PC-9 (cell line): ENCODE data around the gene STK36. TPM values are rescaled to one million over a fixed set of nuclear protein-coding genes. Genes with fewer than 3 reads are reported as not detected.

Source experiments
- BruUV-seq: library from RNA; stranded (reverse); fragments of 400-500 nt; replicated peaks from 2 replicates; lab custom pipeline; 2021; lab: Mats Ljungman, UMichigan
- CTCF ChIA-PET: fragments of 300-600 bp; sonication (Branson Sonifier 250); formaldehyde crosslinking; loops from one replicate; lab custom pipeline; 2022; ENCODE audit warnings: antibody characterized with exemption; lab: Charles Lee
- POLR2A ChIA-PET: fragments of 300-600 bp; sonication (Branson Sonifier 250); formaldehyde crosslinking; loops from one replicate; lab custom pipeline; 2022; ENCODE audit warnings: antibody characterized with exemption; ENCODE audit not compliant: unreplicated experiment; lab: Charles Lee
- DNase-seq, 2 experiments: peaks; one replicate each; pipeline versions ENCODE4 v3.0.0 to v3.0.0-alpha.2; 2015 to 2022; ENCODE audit warnings: mixed read lengths in 1 of 2
- H2AFZ ChIP-seq: fragments of 200-600 bp; sonication (generic); 2 replicates; pipeline ENCODE4 v1.8.1; 2017; ENCODE audit warnings: antibody characterized with exemption
- H3F3A ChIP-seq: fragments of 200-600 bp; sonication (generic); 2 replicates; pipeline ENCODE4 v1.8.1; 2017; ENCODE audit warnings: antibody characterized with exemption, mild to moderate bottlenecking, low read depth; ENCODE audit not compliant: insufficient read depth
- H3K27ac ChIP-seq: fragments of 200-600 bp; sonication (generic); 2 replicates; pipeline ENCODE4 v1.6.1; 2016; ENCODE audit warnings: mixed run types
- H3K27me3 ChIP-seq: fragments of 200-600 bp; sonication (generic); 2 replicates; pipeline ENCODE4 v1.6.1; 2016; ENCODE audit warnings: low read depth, mixed run types; ENCODE audit not compliant: insufficient read depth
- H3K36me3 ChIP-seq: fragments of 200-600 bp; sonication (generic); 2 replicates; pipeline ENCODE4 v1.6.1; 2016; ENCODE audit warnings: low read depth, mixed run types
- H3K4me1 ChIP-seq: fragments of 200-600 bp; sonication (generic); replicated peaks from 2 replicates; pipeline ENCODE4 v1.6.1; 2016; ENCODE audit warnings: mixed run types; ENCODE audit not compliant: insufficient read depth
- H3K4me2 ChIP-seq: fragments of 200-600 bp; sonication (generic); 2 replicates; pipeline ENCODE4 v1.6.1; 2017; ENCODE audit warnings: mixed run types
- H3K4me3 ChIP-seq: fragments of 200-600 bp; sonication (generic); 2 replicates; pipeline ENCODE4 v1.6.1; 2016; ENCODE audit warnings: mixed run types
- H3K79me2 ChIP-seq: fragments of 200-600 bp; sonication (generic); 2 replicates; pipeline ENCODE4 v1.6.1; 2017; ENCODE audit warnings: low read depth, mixed run types
- H3K9me2 ChIP-seq: fragments of 200-600 bp; sonication (generic); 2 replicates; pipeline ENCODE4 v1.8.1; 2017; ENCODE audit warnings: mild to moderate bottlenecking; ENCODE audit not compliant: insufficient read depth
- H3K9me3 ChIP-seq: fragments of 200-600 bp; sonication (generic); 2 replicates; pipeline ENCODE4 v1.8.1; 2016; ENCODE audit warnings: low read depth; ENCODE audit not compliant: insufficient read depth
- H4K20me1 ChIP-seq: fragments of 200-600 bp; sonication (generic); 2 replicates; pipeline ENCODE4 v1.8.1; 2017; ENCODE audit not compliant: insufficient read depth
- EZH2 ChIP-seq: fragments of 200-600 bp; sonication (generic); IDR thresholded peaks from 2 replicates; pipeline ENCODE4 v1.8.0; 2017; ENCODE audit warnings: antibody characterized with exemption, low read depth
- intact Hi-C: fragments of 100-400 bp; cut with micrococcal nuclease; formaldehyde crosslinking; loops from one replicate; pipeline ENCODE4 v1.10.0; 2022; ENCODE audit not compliant: unreplicated experiment
- total RNA-seq: library from RNA; stranded (reverse); gene quantifications from 2 replicates; pipeline ENCODE4 v1.2.3, GENCODE V29; 2021
- TF ChIP-seq, protein P1 (sequence below): fragments of 200-600 bp; sonication (generic); conservative IDR thresholded peaks from 2 replicates; pipeline ENCODE4 v1.6.1; 2017; ENCODE audit warnings: mixed run types, antibody characterized with exemption, mild to moderate bottlenecking, moderate library complexity

STK36 gene
- total RNA-seq, 1 experiment from 2014 or later: 52.9 TPM

DNA sequence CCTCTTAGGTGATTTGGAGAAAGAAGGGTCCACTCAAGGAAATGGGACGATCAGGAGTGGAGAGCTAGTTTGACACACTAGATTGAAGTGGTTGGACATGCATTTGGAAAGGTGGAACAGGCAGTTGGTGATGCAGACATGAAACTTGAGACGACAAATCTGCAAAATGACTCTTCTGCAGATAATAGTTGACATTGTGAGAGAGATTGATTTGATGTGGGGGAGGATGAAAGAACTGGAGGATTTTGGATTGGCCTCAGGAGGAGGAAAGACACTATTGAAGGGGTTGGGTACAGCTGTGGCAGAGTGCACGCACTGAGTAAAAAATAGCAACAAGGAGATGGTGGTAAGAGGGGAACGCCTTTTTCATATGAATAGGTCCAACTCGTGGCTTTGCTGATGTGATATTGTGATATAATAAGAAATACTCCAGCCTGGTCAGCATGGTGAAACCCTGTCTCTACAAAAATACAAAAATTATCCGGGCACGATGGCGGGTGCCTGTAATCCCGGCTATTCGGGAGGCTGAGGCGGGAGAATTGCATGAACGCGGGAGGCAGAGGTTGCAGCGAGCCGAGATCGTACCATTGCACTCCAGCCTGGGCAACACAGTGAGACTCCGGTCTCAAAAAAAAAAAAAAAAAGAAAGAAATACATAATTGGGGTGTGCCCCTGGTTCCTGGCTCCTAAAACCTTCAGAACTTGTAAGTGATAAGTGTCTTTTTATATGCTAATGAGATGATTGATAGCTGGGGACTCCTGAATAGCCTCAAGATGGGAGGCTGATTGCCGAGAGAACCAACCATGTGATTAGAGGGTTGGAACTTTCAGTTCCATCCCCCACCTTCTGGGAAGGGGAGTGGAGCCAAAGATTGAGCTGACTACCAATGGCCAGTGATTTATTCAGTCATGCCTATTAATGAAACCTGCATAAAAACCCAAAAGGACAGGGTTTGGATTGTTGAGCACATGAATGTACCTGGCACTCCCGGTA, 48.5 kb downstream of the STK36 start:
- peaks cover 90% of the 10 kb centered on the region for H3K79me2 ChIP-seq
- intact Hi-C loops: no loop called here
- no peak for DNase-seq
- H3K36me3 ChIP-seq: peaks cover 10% of the 10 kb centered on the region
- H2AFZ ChIP-seq: no peak overlapping the region
- H3K4me2 ChIP-seq: no peak overlapping the region
- peaks cover 2% of the 10 kb centered on the region; the same call in 1 of the 2 replicates for H3K9me3 ChIP-seq
- peaks cover 18% of the 10 kb centered on the region for H3K4me1 ChIP-seq
- TF ChIP-seq EZH2: no peak
- H3K27me3 ChIP-seq: no peaks in the 10 kb centered on the region
- no peak overlapping the region for H3K4me3 ChIP-seq
- H3K9me2 ChIP-seq: no peaks in the 10 kb centered on the region
- CTCF ChIA-PET: no interaction called here
- POLR2A ChIA-PET: no interaction called here
- H4K20me1 ChIP-seq: peaks cover 20% of the 10 kb centered on the region; the same call in 1 of the 2 replicates
- H3K27ac ChIP-seq: no peak overlapping the region
- no TSS peak for BruUV-seq
- peaks cover 23% of the 10 kb centered on the region for H3F3A ChIP-seq

DNA sequence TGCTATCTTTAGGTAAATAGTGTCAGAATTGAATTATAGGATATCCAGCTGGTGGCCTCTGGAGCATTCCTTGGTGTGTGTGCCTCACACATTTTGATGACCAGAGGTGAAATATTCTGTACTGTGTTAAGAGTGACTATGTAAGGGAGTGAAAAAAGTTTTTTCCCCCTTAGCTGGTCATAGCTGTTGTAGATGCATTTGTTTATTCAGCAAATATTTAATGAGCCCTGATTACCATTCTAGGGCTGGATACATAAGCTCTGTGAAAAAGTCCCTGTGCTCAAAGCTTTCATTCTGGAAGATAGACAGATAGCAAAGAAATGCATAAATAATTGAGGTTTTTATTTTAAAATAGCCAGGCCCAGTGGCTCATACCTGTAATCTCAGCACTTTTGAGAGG, 49.6 kb downstream of the STK36 start:
- H3K9me2 ChIP-seq: no peaks in the 10 kb centered on the region
- H3K36me3 ChIP-seq: peaks cover 13% of the 10 kb centered on the region
- H3K27ac ChIP-seq: no peak overlapping the region
- H3K79me2 ChIP-seq: peaks cover 92% of the 10 kb centered on the region
- ChIA-PET POLR2A (interaction anchor here (0.6 kb wide), 1 partner anchor 66 kb away, joined by 3 read pairs; no protein-coding TSS in a partner anchor), CTCF (interaction anchor here (0.6 kb wide), 1 partner anchor 15 kb away, joined by 3 read pairs; no protein-coding TSS in a partner anchor)
- intact Hi-C loops: no loop called here
- DNase-seq: no peak
- peaks cover 29% of the 10 kb centered on the region for H3F3A ChIP-seq
- H4K20me1 ChIP-seq: peaks cover 20% of the 10 kb centered on the region; the same call in 1 of the 2 replicates
- TF ChIP-seq, protein P1, sequence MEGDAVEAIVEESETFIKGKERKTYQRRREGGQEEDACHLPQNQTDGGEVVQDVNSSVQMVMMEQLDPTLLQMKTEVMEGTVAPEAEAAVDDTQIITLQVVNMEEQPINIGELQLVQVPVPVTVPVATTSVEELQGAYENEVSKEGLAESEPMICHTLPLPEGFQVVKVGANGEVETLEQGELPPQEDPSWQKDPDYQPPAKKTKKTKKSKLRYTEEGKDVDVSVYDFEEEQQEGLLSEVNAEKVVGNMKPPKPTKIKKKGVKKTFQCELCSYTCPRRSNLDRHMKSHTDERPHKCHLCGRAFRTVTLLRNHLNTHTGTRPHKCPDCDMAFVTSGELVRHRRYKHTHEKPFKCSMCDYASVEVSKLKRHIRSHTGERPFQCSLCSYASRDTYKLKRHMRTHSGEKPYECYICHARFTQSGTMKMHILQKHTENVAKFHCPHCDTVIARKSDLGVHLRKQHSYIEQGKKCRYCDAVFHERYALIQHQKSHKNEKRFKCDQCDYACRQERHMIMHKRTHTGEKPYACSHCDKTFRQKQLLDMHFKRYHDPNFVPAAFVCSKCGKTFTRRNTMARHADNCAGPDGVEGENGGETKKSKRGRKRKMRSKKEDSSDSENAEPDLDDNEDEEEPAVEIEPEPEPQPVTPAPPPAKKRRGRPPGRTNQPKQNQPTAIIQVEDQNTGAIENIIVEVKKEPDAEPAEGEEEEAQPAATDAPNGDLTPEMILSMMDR: no peak
- no peak for TF ChIP-seq EZH2
- H2AFZ ChIP-seq: no peak overlapping the region
- no peaks in the 10 kb centered on the region for H3K27me3 ChIP-seq
- peaks cover 17% of the 10 kb centered on the region for H3K4me1 ChIP-seq
- H3K9me3 ChIP-seq: peaks cover 11% of the 10 kb centered on the region; the same call in 1 of the 2 replicates
- BruUV-seq: no TSS peak
- no peak overlapping the region for H3K4me3 ChIP-seq
- no peak overlapping the region for H3K4me2 ChIP-seq

GRCh38 chr2:218721934-218722333, 50.0 kb downstream of the STK36 start:
- Histone ChIP-seq H3K4me3 (no peak overlapping the region), H3K4me2 (no peak overlapping the region), H3K27me3 (no peaks in the 10 kb centered on the region), H4K20me1 (peaks cover 20% of the 10 kb centered on the region; the same call in 1 of the 2 replicates), H3K9me3 (peaks cover 11% of the 10 kb centered on the region; the same call in 1 of the 2 replicates), H3K9me2 (no peaks in the 10 kb centered on the region), H3F3A (peaks cover 33% of the 10 kb centered on the region), H3K4me1 (peaks cover 13% of the 10 kb centered on the region), H3K36me3 (peaks cover 13% of the 10 kb centered on the region), H3K27ac (no peak overlapping the region), H2AFZ (no peak overlapping the region), H3K79me2 (peaks cover 94% of the 10 kb centered on the region)
- no peak for DNase-seq
- ChIA-PET CTCF (interaction anchor here (0.6 kb wide), 1 partner anchor 14 kb away, joined by 3 read pairs; no protein-coding TSS in a partner anchor), POLR2A (interaction anchor here (0.6 kb wide), 1 partner anchor 66 kb away, joined by 3 read pairs; no protein-coding TSS in a partner anchor)
- BruUV-seq: no TSS peak
- intact Hi-C loops: no loop called here
- TF ChIP-seq, protein P1: no peak
- no peak for TF ChIP-seq EZH2
